Measurements from ENCODE around the gene NSUN3. TPM values are rescaled to one million over a fixed set of nuclear protein-coding genes. Genes with fewer than 3 reads are reported as not detected.

The NSUN3 gene
- total RNA-seq, 1 experiment from 2014 or later: 7.2 TPM

Other genes starting within 250 kb of the NSUN3 start
- 5.9 and 8.3 TPM in 2 replicates for gene PROS1, start 89.2 kb upstream of the NSUN3 start, total RNA-seq (2014; rRNA removed; shearing (Covaris generic))
- 13.3 and 15.4 TPM in 2 replicates for gene ARL13B, start 82.9 kb upstream of the NSUN3 start, total RNA-seq (2014; rRNA removed; shearing (Covaris generic))
- gene STX19, start 34.5 kb upstream of the NSUN3 start, total RNA-seq (2014; rRNA removed; shearing (Covaris generic)): not detected in 2 replicates
- gene DHFR2, start 145 bp upstream of the NSUN3 start, total RNA-seq (2014; rRNA removed; shearing (Covaris generic)): 2.5 and 3.5 TPM in 2 replicates